GM19023 (cell line): ENCODE results near the gene RALGAPA2.
"Not testable (repeated sequence)": the region's sequence is repeated elsewhere in the genome, so short reads cannot be mapped to it uniquely, and the experiment has no call there.

Experiments
- ATAC-seq: cut with Tn5 transposase; IDR thresholded peaks from one replicate; pipeline ENCODE4 v1.9.1; 2021; ENCODE audit warnings: mild to moderate bottlenecking, moderate library complexity; ENCODE audit not compliant: unreplicated experiment

Gene RALGAPA2

DNA sequence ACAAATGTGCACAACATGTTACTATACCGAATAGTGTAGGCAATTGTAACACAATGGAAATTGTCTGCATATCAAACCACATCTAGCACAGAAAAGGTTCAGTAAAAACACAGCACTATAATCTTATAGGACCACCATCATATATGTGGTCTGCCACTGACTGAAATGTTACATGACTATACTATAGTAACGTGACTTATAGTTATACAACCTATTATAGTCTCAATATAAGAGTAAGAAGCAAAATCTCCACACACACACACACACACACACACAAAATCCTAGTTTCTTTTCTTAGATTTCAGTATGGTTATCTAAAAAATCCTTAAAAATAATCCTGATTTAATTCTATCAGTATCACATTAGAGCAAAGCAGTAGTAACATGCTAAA is 164.6 kb downstream of the RALGAPA2 start:
- no peak for ATAC-seq

DNA sequence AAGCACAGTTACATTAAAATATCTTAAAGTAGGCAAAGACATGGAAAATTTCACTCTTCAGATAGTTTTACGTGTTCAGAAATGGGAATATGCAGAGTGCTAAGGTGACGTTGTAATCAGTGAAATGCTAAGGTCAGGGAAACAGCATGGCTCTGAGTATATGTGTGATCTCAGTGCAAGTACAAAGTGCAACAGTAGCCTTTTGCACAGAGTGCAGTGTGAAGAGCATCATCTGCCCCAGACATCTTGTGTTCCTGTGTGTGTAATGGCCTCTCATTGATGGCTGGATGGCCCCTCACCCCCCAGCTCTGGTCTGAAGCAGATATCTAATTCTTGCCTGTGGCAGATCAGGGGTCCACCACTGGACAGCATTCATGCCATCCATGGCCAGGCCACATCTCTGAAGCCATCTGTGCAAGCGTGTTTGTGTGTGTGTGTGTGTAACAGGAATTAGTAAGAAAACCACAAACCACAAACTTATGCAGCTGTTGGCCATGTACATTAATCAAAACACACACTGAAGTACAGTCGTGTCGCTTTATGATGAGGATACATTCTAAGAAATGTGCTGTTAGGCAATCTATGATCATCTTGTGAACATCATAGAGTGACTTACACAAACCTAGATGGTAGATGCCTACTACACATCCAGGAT is 165.1 kb downstream of the RALGAPA2 start:
- no peak for ATAC-seq

DNA sequence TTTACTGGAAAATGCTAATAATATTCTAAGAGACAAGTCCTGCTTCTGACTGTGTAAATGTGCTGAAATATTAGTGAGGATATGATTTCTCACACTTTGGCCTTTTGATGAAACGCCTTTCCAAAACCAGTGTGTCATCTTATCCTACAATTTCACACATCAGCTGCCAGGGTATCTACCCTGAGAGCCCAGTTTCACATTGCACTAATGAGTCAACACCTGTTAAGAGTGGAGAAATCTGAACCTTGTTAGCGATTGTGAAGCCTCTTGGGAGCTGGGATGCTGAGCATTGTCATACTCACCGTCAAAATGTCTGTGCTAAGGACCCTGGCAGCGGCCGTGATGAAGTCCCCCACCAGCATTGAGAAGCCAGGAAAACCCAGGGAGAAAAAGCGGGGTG is 166.0 kb downstream of the RALGAPA2 start:
- no peak for ATAC-seq

DNA sequence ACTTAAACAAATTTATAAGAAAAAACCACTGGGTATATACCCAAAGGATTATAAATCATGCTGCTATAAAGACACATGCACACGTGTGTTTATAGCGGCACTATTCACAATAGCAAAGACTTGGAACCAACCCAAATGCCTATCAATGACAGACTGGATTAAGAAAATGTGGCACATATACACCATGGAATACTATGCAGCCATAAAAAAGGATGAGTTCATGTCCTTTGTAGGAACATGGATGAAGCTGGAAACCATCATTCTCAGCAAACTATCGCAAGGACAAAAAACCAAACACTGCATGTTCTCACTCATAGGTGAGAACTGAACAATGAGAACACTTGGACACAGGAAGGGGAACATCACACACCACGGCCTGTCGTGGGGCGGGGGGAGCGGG is 169.1 kb downstream of the RALGAPA2 start:
- ATAC-seq, result not testable (repeated sequence)

DNA sequence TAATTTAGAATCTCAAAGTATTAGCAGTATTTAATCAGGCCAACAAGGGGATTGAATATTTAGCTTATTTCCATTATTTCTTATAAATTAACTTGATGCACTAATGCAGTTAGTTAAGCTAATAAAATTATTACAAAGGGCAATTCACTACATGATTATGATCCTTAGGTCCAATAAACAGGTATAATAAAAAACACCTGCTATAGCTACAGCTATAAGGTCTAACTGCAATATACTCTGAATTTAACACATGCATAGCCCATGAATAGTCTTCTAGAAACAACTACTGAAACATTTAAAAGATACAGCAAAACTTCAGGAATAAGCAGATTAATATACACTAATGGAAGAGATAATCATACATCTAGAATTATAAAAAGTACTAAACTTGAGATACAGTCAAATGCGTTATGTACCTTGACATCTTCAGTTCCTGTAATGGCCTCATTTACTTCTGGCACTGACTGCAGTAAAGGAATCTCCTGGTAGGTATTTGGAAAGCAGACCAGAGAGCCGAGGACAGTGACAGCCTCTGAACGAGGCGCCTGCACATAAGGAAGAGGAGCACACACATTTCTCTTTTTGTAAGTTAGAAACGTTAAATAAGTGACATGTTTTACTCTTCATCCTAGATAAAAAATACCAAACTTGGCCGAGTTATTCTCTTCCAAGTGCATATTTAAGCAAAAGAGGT is 176.1 kb downstream of the RALGAPA2 start:
- ATAC-seq, result no peak

DNA sequence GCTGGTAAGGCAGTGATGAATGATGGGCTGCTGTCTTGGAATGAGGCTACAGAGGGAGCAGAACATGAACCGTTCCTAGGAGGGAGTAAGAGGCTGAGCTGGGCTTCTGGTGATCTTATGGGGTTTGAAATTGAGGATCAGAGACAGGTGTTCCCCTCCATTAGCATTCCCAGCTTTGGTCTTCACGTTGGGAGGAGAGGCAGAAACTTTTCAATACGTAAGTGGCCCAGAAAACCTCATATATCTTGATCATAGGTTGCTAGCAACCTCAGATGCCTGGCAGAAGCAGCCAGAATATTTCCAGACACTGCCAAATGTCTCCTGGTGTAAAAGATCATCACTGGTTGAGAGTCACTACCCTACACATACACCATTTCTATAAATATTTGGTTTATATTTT is 177.4 kb downstream of the RALGAPA2 start:
- no peak for ATAC-seq

DNA sequence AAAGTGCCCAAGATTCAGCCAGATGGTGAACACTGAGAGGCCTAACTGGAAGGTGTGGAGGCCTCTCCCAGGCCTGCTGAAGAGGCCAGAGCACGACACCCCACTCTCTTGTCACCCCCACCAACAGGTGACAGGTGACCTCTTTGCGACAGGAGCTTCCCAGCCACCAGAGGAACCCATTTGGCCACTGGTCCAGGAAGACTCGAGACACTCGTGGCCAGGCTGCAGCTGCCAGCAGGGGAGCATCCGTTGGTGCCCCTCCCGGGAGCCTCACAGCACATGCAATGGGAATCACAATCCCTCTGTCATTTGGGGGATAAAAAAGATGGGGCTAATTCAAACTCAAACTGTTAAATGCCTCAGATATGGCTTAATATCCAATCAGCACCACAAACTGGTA is 181.2 kb downstream of the RALGAPA2 start:
- ATAC-seq, result no peak

DNA sequence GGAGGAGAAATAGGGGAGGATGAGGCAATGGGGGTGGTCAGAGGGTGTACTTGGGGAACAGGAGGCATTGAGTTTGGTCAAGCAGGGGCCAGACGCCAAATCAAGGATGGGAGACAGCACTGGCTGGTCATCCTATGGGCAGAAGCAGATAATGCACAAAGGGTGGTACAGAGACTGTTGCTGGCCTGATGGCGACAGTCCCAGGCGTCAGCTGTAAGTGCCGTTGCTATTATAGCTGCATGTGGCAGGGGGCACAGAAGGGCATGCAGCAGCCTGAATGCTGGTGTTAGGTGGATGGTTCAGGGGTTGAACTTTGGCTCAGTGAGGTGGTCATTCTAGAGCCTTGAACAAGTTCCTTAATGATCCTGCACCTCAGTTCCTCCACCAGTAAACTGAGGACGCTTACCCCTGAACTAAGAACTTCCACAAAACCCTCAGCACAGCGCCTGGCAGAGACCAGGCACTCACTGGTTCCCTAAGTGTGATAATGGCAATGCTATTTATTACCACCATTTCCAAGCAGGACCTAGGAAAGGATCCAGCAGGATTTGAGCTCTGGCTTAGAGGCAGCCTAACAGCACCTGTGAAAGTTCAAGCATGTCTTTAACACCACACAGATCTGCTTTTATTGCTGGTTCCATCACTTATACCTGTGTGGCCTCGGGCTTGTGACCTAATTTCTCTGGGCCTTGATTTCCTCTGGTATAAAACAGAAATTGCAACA is 181.9 kb downstream of the RALGAPA2 start:
- ATAC-seq, result no peak

DNA sequence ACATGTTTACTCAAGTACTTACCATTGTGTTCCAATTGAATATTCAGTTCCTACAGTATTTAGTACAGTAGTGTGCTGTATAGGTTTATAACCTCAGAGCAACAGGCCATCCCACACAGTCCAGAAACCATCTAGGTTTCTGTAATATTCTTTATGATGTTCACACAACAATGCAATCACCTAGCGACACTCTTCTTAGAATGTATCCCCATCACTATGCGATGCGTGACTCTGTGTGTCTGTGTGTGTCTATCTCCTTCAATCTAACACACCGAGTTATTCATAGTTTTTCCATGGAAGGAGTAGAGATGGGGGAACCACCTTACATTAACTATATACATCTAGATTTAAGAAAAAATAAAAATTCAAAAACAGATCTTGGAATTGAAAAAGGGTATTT is 182.8 kb downstream of the RALGAPA2 start:
- no peak for ATAC-seq

DNA sequence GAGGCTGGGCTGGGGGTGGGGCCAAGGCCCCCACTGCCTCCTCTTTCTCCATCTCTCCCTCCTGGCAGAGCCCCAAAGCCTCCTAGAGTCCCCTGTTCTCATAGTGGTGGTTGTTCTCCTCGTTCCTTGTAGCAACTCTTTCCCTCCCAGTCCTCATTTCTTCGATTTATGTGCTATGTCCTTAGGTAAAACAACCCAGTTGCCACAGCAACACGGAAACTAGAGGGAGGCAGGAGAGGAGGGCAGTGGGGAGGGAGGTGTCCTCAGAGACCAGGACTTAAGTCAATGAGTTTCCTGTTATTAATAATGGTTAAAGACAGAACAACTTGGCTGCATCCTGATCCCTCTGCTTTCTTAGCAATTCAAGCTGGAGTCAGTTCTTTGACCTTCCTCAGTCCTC is 183.6 kb downstream of the RALGAPA2 start:
- ATAC-seq, result no peak

DNA sequence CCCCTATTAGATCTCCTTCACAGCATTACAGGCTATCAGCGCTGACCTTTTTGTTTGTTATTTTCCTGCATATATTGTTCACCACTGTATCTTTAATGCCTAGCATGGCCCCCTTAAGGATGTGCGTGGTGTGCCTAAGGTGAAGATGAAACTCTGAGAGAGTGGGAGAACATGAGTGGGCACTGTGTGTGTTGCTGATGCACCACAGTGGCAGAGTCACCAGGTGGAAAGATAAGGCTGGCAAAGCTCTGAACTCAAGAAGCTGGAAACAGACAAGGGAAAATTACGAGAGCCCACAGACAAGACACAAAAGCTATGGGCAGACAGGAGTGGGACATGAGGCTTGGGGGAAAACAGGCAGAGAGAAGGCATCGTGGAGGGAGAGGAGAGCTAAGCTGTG is 184.8 kb downstream of the RALGAPA2 start:
- ATAC-seq, result no peak

DNA sequence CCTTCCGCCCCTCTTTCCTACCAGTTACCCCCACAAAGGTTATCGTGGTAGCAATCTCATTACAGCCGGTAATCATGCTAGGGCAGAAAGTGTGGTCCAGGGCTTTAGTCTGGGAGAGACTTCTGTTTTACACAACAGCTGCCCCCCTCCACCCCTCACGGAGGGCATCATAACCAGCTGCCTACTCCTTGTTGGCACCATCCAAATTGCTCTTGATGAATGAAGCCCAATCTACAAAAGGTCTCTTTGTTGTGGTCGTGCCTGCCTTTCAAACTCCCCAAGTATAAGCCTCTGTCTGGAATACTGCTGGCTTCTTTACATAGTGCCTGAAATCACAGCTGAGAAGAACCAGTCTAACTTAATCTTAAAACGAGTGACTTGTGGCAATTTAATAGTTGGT is 186.7 kb downstream of the RALGAPA2 start:
- ATAC-seq, result no peak

DNA sequence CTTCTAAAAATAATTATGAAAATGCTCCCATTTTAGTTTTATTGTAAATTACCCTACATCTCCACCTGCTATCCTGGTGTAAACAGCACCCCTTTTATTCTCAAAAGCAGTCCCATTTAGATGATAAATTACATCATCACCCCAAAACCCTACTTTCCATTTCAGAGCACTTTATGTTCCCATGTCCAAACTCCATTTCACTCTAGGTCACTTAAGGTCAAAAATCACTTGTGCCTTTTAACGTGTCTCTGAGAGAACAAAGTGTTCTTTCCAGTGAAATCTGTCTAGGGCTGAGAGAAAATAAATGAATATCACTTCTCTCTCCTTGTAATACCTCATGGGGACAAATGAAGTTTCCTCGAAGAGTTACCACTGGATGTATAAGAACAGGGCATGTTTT is 187.2 kb downstream of the RALGAPA2 start:
- ATAC-seq, result no peak

DNA sequence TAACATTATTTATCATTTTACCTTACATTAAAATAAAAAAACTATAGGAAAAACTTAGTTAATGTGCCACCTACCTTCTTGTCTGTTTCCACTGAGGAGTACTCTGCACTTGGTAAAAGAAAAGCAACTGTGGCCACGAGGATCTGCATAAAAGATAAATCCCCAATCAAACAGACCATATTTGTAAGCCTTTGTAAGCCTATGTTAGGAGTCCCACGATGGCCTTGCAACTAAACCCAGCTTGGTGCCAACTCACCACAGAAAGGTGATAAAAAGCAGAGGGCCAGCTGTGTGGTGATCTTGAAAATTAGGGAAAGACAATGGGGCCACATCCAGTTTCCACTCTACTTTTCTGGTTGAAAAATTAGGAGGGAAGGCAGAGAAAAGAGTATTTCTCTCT is 187.7 kb downstream of the RALGAPA2 start:
- ATAC-seq, result no peak

DNA sequence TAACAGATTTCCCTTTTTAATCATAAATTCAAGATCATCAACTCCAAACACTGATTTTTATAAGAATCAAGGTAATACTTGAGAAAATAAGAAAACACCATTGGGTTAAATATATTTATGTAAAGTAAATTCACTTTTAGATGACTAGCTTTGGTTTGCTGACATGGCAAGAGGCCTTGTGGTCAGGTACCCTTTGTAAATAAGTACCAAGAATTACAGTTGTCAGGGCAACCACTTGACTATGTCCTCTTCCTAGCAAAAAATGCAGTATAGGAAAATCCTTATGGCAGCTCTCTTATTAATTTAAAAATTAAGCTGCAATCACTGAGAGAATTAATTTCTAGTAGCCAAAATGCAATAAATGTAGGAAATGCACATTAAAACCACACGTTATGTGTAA is 190.7 kb downstream of the RALGAPA2 start:
- ATAC-seq, result no peak

DNA sequence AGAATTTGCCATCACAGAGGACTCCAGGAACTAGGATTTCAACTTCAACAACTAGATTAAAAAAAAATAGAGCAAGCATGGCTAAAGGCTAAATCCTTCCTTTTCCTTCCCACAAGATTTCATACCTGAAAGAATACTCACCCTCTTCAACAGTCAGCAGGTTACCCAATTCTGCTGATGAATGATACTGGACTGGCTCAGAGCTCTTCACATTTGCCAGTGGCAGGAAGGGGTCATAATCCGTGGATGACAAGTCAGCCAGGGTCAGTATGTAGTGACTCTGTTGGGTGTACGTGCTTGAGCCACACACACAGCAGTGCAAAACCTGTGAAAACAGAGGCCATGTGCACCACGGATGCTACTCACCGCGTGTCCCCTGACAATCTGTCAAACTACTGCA is 191.7 kb downstream of the RALGAPA2 start:
- ATAC-seq, result no peak

DNA sequence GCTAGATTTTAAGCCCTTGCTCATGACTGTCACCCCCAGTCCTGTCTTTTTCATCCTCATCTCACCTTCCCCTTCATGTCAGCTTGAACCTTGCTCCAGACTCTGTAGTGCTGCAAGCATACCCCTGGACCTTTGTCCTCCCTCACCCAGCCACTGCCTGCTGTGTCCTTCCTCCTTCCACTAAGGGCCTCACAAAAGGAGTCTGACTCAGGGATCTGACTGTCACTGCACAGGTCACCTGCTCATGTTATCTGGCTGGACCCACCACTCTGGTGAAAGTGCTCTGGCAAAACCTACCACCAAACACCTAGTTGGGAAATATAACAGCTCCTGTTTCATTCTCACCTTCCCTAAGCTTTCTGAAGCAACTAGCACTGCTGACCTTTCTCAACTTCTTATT is 193.2 kb downstream of the RALGAPA2 start:
- no peak for ATAC-seq

DNA sequence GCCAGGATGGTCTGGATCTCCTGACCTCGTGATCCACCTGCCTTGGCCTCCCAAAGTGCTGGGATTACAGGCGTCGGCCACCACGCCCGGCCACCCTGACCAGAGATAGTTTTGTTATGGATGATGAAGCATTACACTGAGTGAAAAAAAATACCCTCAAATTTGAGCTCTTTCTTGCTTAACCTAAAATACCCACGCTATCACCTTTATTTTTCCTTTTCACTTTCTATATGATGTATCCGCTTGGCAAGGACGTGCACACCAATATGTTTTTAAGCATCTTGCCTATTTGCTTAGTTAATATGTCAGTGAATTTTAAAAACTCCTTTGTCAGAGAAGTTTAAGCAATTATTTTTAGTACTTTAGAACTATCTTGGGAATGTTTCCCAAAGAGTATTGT is 194.2 kb downstream of the RALGAPA2 start:
- no peak for ATAC-seq

DNA sequence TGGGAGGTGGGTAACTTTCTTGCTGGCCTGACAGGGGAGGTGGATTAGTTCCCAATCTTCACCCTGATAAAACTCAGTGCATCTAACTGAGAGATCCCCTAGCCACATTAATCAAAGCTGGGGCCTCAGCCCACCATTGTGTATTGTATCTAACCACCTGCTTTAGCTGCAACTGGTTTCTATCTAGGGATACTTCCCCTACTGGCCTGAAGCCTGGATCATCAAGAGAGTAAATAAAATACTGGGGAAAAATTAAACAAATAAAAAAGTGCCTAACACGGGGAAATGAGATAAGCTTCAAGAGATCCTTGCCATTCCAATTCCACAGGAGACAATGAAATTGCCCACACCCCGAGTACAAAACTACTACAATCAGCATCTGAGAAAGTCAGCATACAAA is 195.1 kb downstream of the RALGAPA2 start:
- ATAC-seq, result no peak

DNA sequence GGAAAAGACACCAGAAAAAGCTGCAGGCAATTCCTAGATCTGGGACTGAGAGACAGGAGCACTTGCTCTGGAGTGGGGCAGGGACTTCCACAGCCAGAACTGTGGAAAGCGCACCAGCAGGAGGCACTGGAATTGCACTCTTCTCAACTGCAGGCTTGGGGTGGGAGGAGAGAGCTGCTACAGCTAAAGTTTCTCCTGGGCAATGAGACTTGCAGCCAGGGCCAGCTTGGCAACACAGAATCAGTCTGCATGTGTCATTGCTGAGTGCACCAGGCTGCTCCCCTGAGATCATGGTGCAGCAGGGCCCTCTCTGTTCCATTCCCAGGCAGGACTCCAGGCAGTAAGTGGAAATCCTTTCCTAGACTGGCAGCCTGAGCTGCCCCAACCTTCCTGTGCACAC is 198.7 kb downstream of the RALGAPA2 start:
- ATAC-seq, result no peak

DNA sequence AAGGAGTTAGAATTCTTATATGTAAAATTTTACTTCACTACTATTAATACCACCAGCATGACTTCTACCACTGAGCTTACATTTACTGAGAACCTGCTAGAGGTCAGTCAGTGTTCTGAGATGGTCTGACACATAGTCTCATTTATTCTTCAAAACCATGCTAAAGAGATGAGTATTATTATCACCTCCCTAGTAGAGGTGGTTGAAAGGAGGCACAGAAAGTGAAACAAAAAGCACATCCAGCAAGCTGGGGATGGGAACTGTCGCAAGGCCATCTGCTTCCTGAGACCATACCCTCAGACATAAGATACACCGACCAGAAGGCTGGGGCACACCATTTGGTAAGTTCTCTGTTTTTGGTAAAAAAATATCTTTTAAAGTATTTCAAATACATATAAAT is 206.9 kb downstream of the RALGAPA2 start:
- ATAC-seq, result no peak

DNA sequence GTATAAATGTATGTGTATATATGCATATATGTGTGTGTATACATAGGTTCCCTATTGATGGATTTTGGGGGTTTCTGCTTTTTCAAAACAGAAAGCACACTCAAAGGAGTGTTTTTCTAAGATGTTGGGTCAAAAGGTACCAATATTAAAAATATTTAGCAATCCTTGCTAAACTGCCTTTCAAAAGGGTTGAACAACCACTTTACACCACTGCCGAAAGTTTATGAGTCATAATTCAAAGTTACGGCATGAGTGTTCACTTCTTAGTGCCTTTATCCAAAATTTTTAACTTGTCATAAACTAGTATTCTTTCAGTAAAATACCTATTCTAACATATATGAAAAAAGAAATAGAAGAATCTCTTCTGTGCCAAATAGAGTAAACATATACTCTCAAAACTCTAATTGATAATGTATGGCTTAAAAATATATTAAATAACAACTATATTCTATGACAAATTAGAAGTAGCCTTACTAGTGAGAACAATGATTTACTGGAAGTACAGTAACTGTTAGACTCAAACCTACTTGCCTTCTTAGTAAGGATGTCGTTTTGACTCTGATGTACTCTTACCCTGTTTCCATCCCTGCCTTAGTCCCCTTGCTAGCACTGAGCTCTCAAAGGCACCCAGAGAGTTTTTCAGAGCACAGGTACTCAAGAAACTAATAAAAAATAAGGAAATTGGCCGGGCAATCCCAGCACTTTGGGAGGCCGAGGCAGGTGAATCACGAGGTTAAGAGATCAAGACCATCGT is 208.5 kb downstream of the RALGAPA2 start:
- no peak for ATAC-seq
